HG02571 (cell line): Measurements from ENCODE around the gene COA5.
"Not testable (repeated sequence)": the region's sequence is repeated elsewhere in the genome, so short reads cannot be mapped to it uniquely, and the experiment has no call there.

Experiments
- ATAC-seq: cut with Tn5 transposase; IDR thresholded peaks from one replicate; pipeline ENCODE4 v1.9.1; 2021; ENCODE audit warnings: mild to moderate bottlenecking, moderate library complexity; ENCODE audit not compliant: unreplicated experiment

COA5 gene

DNA sequence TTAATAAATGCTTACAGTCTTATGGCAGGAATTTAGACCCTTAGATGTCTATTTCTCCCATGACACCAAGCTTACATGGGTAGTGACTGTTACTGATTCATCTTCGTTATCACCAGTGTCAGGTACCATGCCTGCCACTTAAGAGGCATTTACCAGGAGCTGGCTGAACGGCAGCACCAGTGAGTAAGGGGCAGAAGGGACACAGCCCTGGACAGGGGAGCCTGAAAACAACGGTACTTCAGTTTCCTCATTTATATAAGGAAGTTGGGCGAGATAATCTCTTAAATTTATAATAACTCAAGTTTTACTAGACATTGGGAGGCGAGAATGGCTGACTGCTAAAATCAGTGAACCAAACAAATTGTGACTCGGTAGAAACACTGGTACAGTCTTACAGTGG is 1.2 kb downstream of the COA5 start:
- no peak for ATAC-seq

DNA sequence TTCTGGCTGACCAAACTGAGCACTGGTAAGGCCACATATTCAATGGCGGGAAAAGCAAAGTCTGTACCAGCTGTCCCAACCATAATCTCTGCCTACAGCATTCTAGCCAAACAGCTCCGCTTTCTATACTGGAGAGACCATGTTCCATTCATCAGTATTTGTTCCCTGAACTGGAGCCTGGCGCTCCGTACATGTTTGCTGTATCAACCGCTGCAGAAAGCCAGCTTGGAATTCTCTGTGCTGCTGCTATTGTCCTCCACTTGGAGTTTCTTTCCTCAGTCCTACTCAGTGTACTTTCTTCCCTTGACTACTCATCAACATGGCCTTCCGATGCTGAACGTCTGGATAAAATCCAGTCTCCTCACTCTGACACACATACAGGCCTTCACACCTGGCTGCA is 1.9 kb downstream of the COA5 start:
- no peak for ATAC-seq

DNA sequence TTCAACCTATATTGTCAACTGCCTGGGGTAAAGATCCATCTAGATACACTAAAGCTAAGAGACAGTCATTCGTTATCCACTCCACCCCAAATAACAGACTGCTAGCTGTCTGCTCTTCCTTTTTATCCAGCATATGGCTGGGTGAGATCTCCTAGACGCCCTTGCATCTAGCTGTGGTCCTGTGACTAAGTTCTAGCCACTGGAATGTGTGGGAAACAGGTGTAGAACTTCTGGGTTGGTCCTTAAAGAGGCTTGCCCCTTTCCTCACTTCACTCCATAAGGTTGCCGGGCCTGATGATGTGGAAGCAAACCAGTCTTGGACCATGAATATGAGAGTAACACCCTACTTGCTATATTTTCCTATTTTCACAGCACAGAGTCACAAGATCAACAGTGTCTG is 3.2 kb downstream of the COA5 start:
- no peak for ATAC-seq

DNA sequence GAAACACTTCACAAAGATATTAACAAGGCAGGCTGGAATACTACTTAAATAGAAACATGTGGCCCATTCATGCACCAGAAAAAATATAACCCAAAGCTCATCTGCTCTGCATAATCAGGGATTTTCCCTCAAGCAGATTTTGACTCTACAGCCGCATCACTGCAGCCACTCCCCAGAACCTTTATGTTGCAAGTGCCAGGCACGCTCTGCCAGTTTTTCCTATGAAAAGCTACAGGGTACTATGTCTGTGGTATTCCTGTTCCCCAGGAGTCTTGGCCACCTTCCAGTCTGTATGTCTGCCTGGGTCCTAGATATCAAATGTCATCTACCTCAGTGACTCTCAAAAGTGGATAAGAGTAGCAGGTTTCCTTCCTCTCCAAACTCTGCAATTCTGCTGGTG is 3.8 kb downstream of the COA5 start:
- no peak for ATAC-seq

DNA sequence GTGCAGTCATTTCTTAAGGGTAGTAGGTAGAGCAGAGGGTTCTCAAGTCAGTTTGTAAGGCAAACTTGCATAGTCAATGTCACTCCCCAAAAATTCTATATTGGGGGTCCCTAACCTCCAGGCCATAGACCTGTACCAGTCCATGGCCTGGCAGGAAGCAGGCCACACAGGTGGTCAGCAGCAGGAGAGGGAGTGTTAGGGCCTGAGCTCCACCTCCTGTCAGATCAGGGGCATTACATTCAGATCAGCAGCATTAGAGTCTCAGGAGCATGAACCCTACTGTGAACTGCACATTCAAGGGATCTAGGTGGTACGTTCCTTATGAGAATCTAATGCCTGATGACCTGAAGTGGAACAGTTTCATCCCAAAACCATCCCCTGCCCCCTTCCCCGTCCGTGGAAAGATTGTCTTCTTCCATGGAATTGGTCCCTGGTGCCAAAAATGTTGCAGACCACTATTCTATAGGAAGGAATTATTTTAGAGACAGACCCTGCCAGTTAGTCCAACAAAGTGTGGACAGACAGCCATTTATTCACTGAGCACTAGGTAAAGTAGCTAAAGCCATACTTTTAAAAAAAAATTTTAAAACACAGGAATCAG is 6.7 kb downstream of the COA5 start:
- no peak for ATAC-seq

DNA sequence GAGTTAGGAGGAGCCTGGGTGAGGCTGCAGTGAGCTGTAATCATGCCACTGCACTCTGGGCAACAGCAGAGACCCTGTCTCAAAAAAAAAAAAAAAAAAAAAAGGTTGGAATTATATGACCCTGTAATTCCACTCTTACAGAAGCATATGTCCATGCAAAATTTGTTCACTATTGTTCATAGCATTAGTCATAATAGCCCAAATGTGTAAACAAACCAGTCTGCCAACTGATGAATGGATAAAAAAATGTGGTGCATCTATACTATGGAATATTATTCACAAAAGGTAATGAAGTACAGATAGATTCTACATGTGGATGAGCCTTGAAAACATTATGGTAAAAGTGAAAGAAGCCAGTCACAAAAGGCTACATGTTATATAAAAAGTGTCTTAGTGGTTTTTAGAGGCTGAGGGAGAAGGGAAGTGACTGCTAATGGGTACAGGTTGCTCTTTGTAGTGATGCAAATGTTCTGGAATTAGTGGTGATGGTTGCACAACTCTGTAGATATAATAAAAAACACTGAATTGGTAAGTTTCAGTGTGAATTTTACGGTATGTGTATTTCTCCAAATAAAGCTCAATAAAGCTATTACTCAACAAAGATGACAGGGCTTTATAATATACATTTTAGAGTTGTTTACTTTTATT is 9.4 kb downstream of the COA5 start:
- no peak for ATAC-seq

DNA sequence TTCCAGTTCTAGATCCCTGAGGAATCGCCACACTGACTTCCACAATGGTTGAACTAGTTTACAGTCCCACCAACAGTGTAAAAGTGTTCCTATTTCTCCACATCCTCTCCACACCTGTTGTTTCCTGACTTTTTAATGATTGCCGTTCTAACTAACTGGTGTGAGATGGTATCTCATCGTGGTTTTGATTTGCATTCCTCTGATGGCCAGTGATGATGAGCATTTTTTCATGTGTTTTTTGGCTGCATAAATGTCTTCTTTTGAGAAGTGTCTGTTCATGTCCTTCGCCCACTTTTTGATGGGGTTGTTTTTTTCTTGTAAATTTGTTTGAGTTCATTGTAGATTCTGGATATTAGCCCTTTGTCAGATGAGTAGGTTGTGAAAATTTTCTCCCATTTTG is 13.6 kb downstream of the COA5 start:
- ATAC-seq = not testable (repeated sequence)

DNA sequence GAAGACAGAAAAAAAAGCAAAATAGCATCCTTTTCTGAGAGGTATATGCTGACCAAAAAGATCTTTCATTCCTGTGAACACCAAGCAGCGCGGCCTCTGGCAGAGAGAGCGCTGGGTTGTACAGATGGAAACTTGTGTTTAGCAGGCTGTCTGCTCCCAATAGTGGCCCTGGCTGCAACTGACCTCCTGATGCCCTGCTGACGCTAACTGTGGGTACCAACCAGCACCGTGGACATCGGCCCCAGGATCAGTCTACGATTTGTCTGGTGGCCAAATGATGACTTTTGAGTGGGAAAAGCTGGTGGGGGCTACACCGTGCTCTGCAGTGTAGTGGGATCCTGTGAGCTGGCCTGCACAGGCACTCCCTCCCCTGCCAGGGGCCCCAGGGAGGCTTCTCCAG is 15.7 kb downstream of the COA5 start:
- no peak for ATAC-seq

DNA sequence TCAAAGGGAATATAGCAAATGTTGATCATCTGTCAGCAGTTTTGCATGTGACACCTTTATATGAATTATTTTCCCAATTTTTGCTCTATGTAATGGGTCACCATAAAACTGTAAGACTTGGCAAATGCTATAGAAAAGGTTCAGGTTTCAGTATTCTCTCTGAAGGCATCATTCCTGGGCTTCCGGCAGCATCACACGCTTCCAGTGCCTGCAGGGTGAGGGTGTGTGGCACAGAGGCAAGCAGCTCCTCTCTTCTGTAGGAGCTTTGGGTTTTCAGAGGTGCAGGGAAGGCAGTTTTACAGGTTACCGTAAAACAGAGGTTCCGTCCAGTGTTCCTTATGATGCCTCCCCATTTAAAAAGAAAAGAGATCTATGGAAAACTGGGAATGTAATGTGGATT is 18.8 kb downstream of the COA5 start:
- ATAC-seq = no peak

DNA sequence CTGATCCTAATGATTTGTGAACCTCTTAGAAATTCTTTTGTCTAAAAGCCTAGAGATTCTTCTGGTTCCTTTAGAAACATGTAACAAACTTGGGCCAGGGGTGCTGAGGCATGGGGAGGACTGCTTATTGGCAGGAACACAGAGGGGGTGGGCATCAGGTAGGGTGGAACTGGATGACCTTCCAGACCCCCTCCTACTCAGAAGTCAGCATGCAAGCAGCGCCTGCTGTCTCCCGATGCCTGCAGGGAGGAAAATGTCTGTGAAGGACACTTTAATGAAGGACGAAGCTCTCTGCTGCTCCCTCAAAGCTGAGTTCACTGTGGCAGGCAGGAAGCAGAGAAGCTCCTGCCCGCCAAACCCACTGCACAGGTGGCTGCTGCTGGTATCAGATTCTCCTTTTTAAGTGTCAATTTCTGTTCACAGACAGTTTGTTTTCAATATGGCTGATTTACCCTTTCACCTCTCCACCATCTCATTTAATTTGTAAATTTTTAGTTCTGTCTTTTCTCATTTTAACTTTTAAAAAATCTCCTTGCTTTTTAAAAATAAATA is 19.4 kb downstream of the COA5 start:
- no peak for ATAC-seq

DNA sequence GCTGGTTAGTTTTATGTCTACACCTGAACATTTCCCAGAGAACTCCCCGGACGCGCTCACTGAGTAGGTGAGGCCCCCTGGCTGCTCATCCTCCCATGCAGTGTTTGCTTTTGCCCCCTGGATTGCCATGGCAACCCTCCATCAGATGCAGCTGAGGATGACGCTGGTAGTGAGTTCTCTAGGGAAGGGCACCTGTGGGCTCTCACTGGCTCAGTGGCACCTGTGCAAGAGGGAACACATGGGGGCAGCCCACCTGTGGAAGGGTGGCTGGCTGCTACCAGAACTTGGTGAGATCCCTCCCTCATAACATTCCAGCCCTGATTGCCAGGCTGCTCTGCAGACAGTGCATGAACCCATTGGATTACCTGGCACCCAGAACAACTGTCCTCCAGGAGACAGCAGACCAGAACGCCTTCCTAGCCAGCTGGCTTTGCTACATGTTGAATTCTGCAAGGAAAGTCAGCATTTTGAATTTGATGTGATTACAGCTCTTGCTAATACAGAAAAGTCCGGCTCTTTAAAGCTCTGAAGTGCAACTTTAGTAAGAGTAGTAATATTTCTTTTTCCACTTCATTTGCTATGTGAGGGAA is 21.7 kb downstream of the COA5 start:
- ATAC-seq = no peak

DNA sequence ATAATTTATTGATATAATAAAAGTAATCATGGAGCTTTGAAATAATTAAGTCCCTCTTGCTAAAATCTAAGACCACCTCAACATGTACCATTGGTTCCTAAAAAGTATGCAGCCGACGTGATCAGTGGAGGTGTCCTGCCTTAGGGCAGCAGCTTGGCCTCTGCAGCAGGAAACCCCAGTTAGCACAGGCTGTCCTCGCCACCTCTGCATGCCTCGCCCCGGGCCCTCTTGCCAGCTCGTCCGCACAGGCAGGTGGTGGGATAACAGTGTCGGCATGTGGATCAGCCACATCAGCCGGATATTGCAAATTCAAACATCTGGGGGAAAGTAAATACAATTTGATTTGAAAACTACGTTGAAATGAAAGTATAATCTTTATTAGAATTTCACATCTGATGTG is 22.9 kb downstream of the COA5 start:
- ATAC-seq = no peak

DNA sequence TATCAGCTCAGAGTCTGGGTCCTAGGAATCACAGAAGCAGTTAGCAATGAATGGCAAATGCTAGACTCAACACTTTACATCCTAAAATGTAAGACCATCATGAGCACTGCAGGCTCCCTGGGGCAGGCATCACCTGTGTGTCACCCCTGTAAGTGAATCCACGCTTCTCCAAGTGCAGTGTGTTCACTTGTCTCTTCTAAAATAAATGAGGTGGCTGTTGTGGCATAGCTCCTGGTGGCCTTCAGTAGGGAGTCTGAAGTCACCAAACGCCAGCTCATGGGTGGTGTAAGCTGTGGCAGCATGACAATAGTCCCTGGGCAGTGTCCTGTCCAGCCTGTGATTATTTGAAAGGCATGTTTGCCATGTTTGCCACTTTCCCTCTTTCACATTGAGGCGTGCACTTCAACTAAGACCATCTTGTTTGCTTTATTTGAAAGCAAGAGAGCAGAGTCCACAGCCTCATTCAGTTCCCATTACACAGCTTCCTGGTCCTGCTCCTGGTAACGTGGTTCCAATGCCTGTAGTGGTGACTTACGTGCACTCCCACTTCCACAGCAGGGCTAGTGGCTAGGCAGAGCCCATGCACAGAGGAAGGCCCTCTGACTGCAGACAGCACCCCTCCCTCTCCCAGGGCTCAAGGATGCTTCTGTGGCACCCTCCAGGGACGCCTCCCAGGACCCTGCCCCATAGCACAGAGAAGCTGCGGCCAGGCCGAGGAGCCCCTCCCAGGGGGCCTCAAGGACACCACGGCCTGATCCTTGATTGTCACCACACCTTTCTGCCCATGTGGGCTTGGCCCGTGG is 24.3 kb downstream of the COA5 start:
- ATAC-seq = no peak

DNA sequence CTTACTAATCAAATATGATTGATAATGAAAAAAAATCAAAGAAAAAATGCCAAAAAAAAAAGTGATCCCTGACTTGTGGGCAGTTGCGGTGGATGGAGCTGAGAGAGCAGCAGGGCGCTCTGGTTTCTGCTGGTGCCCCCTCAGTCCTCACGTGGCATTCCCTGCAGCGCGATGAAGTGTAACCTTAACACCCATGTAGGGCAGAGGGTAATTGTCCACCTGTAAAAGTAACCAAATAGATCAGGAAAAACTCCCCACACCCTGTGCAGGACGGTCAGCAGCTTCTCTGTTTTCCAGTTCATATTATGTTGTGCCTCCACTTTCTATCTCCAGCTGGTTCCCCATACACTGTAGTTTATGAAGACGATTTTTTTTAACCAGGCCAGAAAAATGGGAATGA is 25.0 kb downstream of the COA5 start:
- ATAC-seq = no peak

DNA sequence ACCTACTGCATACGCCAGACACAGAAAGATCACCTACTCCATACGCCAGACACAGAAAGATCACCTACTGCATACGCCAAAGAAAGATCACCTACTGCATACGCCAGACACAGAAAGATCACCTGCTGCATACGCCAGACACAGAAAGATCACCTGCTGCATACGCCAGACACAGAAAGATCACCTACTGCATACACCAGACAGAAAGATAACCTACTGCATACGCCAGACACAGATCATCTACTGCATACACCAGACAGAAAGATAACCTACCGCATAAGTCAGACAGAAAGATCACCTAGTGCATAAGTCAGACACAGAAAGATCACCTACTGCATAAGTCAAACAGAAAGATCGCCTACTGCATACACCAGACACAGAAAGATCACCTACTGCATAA is 25.8 kb downstream of the COA5 start:
- no peak for ATAC-seq

DNA sequence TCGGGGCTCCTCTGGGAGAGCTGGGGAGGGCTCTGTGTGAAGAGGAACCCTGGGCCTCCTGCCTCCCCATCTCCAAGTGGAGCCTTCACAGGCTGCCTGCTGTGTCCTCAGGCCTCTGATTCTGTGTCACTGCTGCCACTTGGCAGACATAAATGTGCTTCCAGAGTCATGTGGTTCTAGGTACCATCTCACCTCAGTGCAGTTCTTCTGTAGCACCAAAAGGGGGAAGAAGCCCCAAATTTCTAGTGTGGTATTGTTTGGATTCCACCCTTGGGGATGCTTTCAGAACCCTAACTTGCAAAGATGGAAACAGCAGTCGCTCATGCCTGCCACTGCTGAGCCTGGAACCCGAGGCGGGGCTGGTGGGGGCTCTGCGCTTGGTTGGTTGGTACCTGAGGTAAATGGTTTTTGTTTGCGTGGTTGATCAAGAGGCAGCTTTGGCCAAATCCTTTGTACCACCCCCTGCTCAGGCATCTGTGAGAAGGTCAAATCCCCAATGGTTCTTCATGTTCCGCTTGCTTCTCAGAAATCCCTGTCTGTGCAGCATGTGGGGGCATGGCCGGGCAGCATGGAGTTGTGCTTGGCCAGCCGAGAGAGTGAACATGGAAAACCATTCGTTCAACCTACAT is 27.5 kb downstream of the COA5 start:
- no peak for ATAC-seq

DNA sequence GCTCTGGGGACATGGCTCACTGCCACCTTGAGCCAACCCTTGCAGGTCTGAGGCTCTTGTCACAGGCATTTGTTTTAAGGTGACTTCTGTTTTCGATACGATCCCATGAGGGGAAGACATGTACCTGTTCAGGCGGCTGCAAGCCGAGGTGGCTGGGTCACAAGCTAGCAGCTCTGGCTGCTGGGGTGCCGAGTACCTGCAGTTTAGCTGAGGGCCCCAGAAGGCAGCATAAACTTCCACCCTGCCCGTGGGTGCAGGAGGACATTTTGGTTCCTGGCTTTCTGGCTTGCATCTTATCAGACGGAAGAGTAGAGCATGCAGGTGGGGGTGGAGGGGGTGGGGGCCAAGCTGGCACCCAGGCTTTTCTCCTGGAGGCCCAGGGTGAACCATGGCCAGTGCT is 28.4 kb downstream of the COA5 start:
- ATAC-seq = no peak

DNA sequence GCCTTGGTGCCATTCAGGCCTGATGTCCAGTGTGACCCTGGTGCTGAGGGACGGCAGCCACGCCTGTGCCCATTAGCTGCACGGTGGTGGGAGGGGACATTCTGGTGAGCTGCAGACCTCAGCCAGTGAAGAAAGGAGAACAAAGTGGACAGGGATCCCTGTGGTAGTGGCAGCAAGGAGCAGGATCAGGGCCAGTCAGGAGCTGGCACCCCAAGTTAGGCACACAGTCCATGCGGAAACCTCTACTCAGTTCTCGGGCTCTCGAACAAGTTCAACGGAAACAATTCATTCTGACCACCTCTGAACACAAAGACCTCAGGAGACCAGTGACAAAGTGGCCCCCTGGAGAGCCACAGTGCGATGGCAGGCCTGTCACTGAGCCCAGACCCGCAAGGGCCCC is 30.1 kb downstream of the COA5 start:
- ATAC-seq = no peak

DNA sequence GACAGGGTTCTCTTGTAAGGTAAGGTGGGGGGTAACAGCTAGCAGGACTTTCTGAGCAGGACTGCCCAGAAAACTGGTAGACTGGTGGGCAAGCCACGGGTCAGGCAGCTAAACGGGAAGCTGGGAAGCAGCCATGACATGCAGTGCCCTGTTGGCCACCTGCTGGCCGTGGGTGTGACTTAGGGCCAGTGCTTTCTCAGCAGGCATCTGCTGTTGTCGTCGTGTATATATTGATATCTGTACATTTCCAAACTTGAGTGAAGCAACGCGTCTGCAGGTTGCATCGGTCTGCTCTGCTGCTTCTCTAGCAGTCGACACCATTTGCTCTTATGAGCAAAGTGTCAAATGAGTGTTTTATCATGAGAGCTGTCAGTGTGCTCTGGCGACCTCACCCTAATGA is 31.0 kb downstream of the COA5 start:
- ATAC-seq = no peak

DNA sequence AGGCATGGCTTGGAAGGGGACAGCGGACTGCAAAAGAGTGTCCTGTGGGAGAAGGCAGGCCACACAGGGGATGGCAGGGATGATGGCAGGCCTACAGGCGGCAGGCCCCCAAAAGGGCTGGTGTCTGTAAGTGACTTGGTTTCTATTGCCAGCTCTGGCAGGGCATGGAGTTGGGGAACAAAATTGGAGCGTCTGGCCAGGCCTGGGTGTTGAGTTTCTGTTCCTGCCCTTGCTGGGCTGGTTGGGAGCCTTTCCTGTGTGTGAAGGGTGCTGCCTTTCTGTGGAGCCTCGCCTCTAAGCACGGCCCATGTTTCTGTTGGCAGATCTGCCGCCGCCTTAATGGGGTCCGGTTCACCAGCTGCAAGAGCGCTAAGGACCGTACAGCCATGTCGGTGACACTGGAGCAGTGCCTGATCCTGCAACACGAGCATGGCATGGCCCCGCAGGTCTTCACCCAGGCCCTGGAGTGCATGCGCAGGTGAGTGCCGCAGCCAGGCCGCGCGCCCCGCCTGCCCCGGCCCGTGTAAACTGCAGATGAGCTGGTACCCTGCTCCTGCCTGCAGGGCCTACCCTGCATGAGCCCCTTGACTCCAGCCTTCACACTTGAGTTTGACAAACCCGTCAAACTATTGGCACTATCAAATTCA is 31.5 kb downstream of the COA5 start:
- ATAC-seq = no peak

DNA sequence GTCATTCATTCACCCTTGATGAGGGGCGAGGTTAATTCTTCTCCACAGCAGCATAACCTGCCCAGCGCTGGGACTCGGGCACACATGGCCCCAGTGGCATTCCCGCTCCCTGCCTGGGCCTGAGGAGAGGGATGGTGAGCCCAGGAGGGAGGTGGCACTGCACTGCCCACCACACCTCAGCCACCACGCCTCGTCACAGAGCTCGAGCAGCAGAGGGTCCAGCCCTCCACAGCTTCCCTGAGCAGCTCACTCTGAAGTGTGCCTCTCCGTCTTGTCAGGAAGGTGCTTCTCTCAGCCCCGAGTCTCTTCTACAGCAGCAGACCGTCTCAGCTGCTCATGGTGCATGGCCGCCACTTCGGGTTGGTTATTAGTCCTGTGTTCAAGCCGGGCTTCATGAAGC is 34.9 kb downstream of the COA5 start:
- no peak for ATAC-seq
